GM12891 (cell line): ENCODE data around the gene MAP2K5.

Experiments
- POLR2A ChIP-seq: IDR thresholded peaks from 2 replicates; pipeline ENCODE4 v1.6.1; 2011; ENCODE audit warnings: low read depth, low read length, control low read depth
- POLR2AphosphoS5 ChIP-seq: IDR thresholded peaks from 2 replicates; pipeline ENCODE4 v1.6.1; 2011; ENCODE audit warnings: low read depth, low read length, control low read depth
- TAF1 ChIP-seq: IDR thresholded peaks from 2 replicates; pipeline ENCODE4 v1.6.1; 2011; ENCODE audit warnings: low read depth, low read length, control low read depth

DNA sequence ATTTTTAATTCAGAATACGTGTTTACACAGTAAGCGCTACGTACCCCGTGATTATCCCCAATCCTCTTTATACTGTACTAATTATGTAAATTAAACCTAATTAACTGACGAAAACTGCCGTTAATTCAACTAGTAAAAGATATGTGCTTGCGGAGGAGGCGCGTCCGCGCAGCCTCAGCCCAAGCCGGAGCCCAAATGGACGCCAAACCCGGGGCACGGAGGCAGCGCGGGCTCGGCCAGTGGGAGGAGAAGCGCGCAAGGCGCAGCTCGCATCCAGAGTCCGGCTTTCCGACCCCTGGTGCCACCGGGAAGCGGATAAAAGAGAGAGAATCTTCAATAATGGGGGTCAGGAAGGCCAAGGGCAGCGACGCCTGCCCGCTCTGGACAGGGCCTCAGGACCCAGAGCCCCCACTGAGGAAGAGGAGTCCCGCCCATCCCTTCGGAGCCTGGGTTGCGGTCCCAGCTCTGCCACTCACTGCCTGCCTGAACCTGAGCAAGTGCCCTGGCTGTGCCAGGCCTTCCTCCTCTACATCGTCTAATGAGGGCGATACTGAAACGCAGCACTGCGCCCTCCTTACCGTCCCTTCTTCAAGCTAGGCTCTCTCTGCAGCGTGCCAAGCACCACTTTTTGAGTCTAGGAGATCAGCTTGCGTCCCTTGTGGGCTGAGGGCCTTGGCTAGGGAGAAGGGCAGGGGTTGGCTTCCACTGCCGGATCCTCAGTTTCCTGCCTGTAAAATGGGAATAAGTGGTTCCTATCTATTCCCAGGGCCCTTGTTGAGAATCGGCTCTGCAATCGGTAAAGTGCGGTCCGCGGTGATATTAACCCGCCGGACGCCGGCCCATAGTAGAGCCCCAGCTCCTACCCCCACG is 277.9 kb downstream of the MAP2K5 start:
- TF ChIP-seq POLR2A, result no peak
- TF ChIP-seq POLR2AphosphoS5, result no peak
- TF ChIP-seq TAF1, result no peak
